Neural cell (in vitro differentiated cells): ENCODE data around the gene ZNF14. TPM values are rescaled to one million over a fixed set of nuclear protein-coding genes. Genes with fewer than 3 reads are reported as not detected.
"Not testable (repeated sequence)": the region's sequence is repeated elsewhere in the genome, so short reads cannot be mapped to it uniquely, and the experiment has no call there.

Experiments
- H2AFZ ChIP-seq: fragments of 200-600, 300-800 bp; sonication (generic), shearing (Covaris generic); 2 replicates; pipeline ENCODE4 v1.6.0; 2014; ENCODE audit warnings: low read depth, mild to moderate bottlenecking, antibody characterized with exemption, low read length, moderate library complexity
- H3F3A ChIP-seq: fragments of 200-600 bp; shearing (Covaris generic); 2 replicates; pipeline ENCODE4 v1.6.1; 2016; ENCODE audit warnings: mild to moderate bottlenecking, moderate library complexity, mixed read lengths, antibody characterized with exemption, low read length; ENCODE audit not compliant: insufficient read depth, poor library complexity, severe bottlenecking
- H3K27ac ChIP-seq: fragments of 200-600, 300-800 bp; sonication (generic), shearing (Covaris generic); 2 replicates; pipeline ENCODE4 v1.5.1; 2014; ENCODE audit warnings: mild to moderate bottlenecking, low read length, moderate library complexity
- H3K27me3 ChIP-seq: fragments of 300-800, 200-600 bp; sonication (generic), shearing (Covaris generic); 2 replicates; pipeline ENCODE4 v1.6.0; 2014; ENCODE audit warnings: mild to moderate bottlenecking, low read depth, low read length, moderate library complexity; ENCODE audit not compliant: insufficient read depth
- H3K36me3 ChIP-seq: fragments of 300-800, 200-600 bp; sonication (generic), shearing (Covaris generic); 2 replicates; pipeline ENCODE4 v1.5.1; 2014; ENCODE audit warnings: mild to moderate bottlenecking, antibody characterized with exemption, low read length, moderate library complexity; ENCODE audit not compliant: insufficient read depth
- H3K4me2 ChIP-seq: fragments of 300-800, 200-600 bp; sonication (generic), shearing (Covaris generic); 2 replicates; pipeline ENCODE4 v1.6.0; 2014; ENCODE audit warnings: mild to moderate bottlenecking, low read length
- H3K4me3 ChIP-seq: fragments of 300-800, 200-600 bp; sonication (generic), shearing (Covaris generic); 2 replicates; pipeline ENCODE4 v1.5.1; 2014; ENCODE audit warnings: mild to moderate bottlenecking, low read length, moderate library complexity
- H3K79me2 ChIP-seq: fragments of 200-600 bp; shearing (Covaris generic); replicated peaks from 2 replicates; pipeline ENCODE4 v1.6.0; 2014; ENCODE audit warnings: mild to moderate bottlenecking, low read length, moderate library complexity; ENCODE audit not compliant: insufficient read depth
- H3K9ac ChIP-seq: fragments of 300-800, 200-600 bp; sonication (generic), shearing (Covaris generic); 2 replicates; pipeline ENCODE4 v1.6.1; 2016; ENCODE audit warnings: mild to moderate bottlenecking, low read length, mixed read lengths
- H3K9me2 ChIP-seq: fragments of 200-600 bp; shearing (Covaris generic); 2 replicates; pipeline ENCODE4 v1.6.1; 2016; ENCODE audit warnings: mild to moderate bottlenecking, low read length, mixed read lengths; ENCODE audit not compliant: insufficient read depth
- H3K9me3 ChIP-seq: fragments of 200-600, 300-800 bp; sonication (generic), shearing (Covaris generic); 2 replicates; pipeline ENCODE4 v1.6.1; 2016; ENCODE audit warnings: mild to moderate bottlenecking, mixed run types, low read length, moderate library complexity, mixed read lengths
- H4K20me1 ChIP-seq: fragments of 200-600 bp; shearing (Covaris generic); 2 replicates; pipeline ENCODE4 v1.6.1; 2016; ENCODE audit warnings: mild to moderate bottlenecking, mixed run types; ENCODE audit not compliant: insufficient read depth
- CTCF ChIP-seq: fragments of 450-650 bp; IDR thresholded peaks from 2 replicates; pipeline ENCODE4 v1.5.1; 2014; ENCODE audit warnings: antibody characterized with exemption, mild to moderate bottlenecking, moderate library complexity; ENCODE audit not compliant: poor library complexity, severe bottlenecking
- EP300 ChIP-seq: fragments of 450-650 bp; conservative IDR thresholded peaks from 2 replicates; pipeline ENCODE4 v1.6.1; 2014; ENCODE audit warnings: antibody characterized with exemption, mild to moderate bottlenecking, moderate library complexity; ENCODE audit not compliant: poor library complexity, severe bottlenecking
- EZH2 ChIP-seq: fragments of 200-600, 300-800 bp; shearing (Covaris generic), sonication (generic); IDR thresholded peaks from 2 replicates; pipeline ENCODE4 v1.6.1; 2014; ENCODE audit warnings: antibody characterized with exemption, low read length, borderline replicate concordance, mild to moderate bottlenecking; ENCODE audit not compliant: insufficient read depth, poor library complexity, severe bottlenecking
- MXI1 ChIP-seq: fragments of 450-650 bp; conservative IDR thresholded peaks from 2 replicates; pipeline ENCODE4 v1.6.1; 2014; ENCODE audit warnings: antibody characterized with exemption, mild to moderate bottlenecking; ENCODE audit not compliant: poor library complexity, severe bottlenecking
- POLR2AphosphoS5 ChIP-seq: IDR thresholded peaks from 2 replicates; pipeline ENCODE4 v1.6.1; 2012
- RAD21 ChIP-seq: fragments of 450-650 bp; conservative IDR thresholded peaks from 2 replicates; pipeline ENCODE4 v1.6.1; 2014; ENCODE audit warnings: antibody characterized with exemption, mild to moderate bottlenecking, moderate library complexity
- REST ChIP-seq: IDR thresholded peaks from 2 replicates; pipeline ENCODE4 v1.6.1; 2012; ENCODE audit warnings: borderline replicate concordance
- SMC3 ChIP-seq: fragments of 450-650 bp; conservative IDR thresholded peaks from 2 replicates; pipeline ENCODE4 v1.6.1; 2014; ENCODE audit warnings: antibody characterized with exemption, mild to moderate bottlenecking, moderate library complexity; ENCODE audit not compliant: poor library complexity
- TAF1 ChIP-seq: IDR thresholded peaks from 2 replicates; pipeline ENCODE4 v1.6.1; 2012; ENCODE audit warnings: low read depth
- polyA plus RNA-seq: library from polyadenylated mRNA; depleted of rRNA; stranded (reverse); fragments of >200 nt; gene quantifications from 2 replicates; pipeline ENCODE4 v1.2.3, GENCODE V29; 2014

The ZNF14 gene
- polyA plus RNA-seq, 1 donor from 2014 or later, result 8.2 TPM

GRCh38 chr19:19665420-19665948, 67.4 kb downstream of the ZNF14 start:
- H3F3A ChIP-seq, H3K27me3 ChIP-seq, H3K9ac ChIP-seq, H3K9me2 ChIP-seq, H3K9me3 ChIP-seq, H3K4me2 ChIP-seq, H2AFZ ChIP-seq, H3K27ac ChIP-seq, H3K4me3 ChIP-seq, H4K20me1 ChIP-seq, H3K36me3 ChIP-seq: not testable (repeated sequence)
- H3K79me2 ChIP-seq, result peaks cover 25% of the 10 kb centered on the region

- Histone ChIP-seq H3F3A (no peaks in the 10 kb centered on the region), H3K9me3 (no peaks in the 10 kb centered on the region), H3K79me2 (peaks cover 21% of the 10 kb centered on the region), H2AFZ (peak within 1 kb of the TSS; percentile 52), H3K36me3 (no peaks in the 10 kb centered on the region), H3K4me2 (peak within 1 kb of the TSS; percentile 49), H3K9me2 (no peaks in the 10 kb centered on the region), H3K27ac (peak within 1 kb of the TSS; percentile 87), H3K27me3 (no peaks in the 10 kb centered on the region), H3K9ac (peak within 1 kb of the TSS; percentile 89), H3K4me3 (peak within 1 kb of the TSS; percentile 83), H4K20me1 (no peaks in the 10 kb centered on the region)
- TF ChIP-seq POLR2AphosphoS5 (peak; percentile 81), MXI1 (peak; percentile 94), EP300 (peak; percentile 76), SMC3 (peak; percentile 52), EZH2 (no peak), RAD21 (peak; percentile 47), TAF1 (peak; percentile 88), REST (peak; percentile 71), CTCF (peak; percentile 73)
Observed at GRCh38 chr19:19663256-19664120, 69.4 kb downstream of the ZNF14 start, which contains the start of gene ATP13A1. Gene ATP13A1 (minus strand): TSS chr19:19663676. CDS start chr19:19663666, 10 bp downstream.
